ENCODE results near the gene SIRPB2.

SIRPB2 gene

DNA sequence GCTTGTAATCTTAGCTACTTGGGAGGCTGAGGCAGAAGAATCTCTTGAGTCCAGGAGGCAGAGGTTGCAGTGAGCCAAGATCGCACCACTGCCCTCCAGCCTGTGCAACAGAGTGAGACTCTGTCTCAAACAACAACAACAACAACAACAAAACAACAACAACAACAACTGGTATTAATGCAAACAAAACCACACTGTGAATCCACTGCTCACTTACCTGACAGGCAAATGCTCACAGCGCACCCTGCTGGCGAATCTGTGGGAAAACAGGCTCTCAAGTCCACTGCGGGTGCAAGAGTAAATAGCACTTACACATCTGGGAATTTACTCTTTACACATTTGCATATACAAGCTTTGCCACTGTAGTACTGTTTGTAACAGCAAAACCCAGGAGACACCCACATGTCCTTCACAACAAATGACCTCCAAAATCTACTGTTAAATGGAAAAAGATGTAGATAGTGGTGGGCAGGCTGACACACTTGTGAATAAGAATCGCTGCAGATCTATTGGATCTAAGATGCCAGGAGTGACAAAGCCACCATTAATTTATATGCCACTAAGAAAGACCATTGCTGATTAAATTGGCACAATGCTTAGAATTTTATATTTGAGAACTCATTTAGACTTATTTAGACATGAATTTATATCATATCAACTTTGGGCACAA lies 53.9 kb downstream of the SIRPB2 start:
- DNase-seq, result peak; percentile 29

DNA sequence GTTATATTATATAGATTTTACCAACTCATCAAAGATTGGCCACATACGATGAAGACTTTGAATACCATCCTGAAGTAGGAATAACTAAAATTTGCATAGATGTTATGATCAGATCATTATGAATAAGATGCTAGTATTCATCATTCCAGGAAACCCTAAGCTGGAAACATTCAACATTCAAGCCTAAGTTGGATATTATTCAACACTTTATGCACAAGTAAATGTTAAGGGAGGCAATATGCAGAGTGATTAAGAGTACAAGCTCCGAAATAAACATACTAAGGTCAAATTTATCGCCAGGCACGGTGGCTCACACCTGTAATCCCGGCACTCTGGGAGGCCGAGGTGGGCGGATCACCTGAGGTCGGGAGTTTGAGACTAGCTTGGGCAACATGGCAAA lies 55.0 kb downstream of the SIRPB2 start:
- DNase-seq, result no peak

GRCh38 chr20:1435337-1435699 lies 55.9 kb downstream of the SIRPB2 start:
- no peak for DNase-seq

- peak; percentile 34 for DNase-seq
Measured at GRCh38 chr20:1434571-1435336, 56.5 kb downstream of the SIRPB2 start.

- no peak for DNase-seq
Measured at GRCh38 chr20:1431158-1431557, 60.1 kb downstream of the SIRPB2 start.

- no peak for DNase-seq
Measured at GRCh38 chr20:1430004-1430451, 61.2 kb downstream of the SIRPB2 start.

- DNase-seq, result no peak
Measured at GRCh38 chr20:1429143-1429728, 62.0 kb downstream of the SIRPB2 start.

- DNase-seq, result peak; percentile 97
Measured at GRCh38 chr20:1427457-1428054, 63.7 kb downstream of the SIRPB2 start.

DNA sequence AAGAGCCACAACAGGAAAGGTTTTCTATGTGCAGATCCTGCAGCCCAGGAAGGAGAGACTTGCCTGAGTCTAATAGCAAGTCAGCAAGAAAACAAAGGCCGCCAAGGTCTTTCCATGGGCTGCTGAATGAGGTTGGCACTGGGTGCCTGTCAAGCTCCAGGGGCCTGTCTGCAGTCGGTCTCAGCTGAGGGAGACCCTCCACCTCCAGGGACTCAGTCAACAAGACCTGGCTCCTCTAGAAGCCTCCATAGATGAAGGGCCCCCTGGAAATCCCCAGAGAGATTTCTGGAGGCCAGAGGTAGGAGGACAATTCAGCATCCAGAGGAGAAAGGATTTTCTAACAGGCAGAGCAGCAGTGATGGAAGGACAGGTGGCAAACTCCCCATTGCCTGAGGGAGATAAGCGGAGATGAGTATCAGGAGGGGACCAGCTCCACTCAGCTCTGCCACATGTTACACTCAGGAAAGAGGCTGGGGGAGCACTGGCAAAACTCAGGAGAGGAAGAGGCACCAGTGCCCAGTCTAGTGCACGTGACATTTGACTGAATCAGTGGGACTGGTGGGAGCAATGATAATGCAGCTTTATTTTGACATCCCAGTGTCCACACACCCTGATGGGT lies 64.9 kb downstream of the SIRPB2 start:
- DNase-seq, result no peak
